Right cardiac atrium (tissue), 5 donors: ENCODE results near the gene MKNK1. TPM values are rescaled to one million over a fixed set of nuclear protein-coding genes. Genes with fewer than 3 reads are reported as not detected.

ENCODE experiments used
- ATAC-seq, 2 donors: fragments of 200-7000 bp; cut with Tn5 transposase; one replicate each; pipeline versions ENCODE4 v1.8.0 to v1.9.1; 2020; ENCODE audit warnings: moderate library complexity in 2 of 2, mild to moderate bottlenecking in 1 of 2
- DNase-seq, 3 donors: peaks; one replicate each; pipeline ENCODE4 v3.0.0-alpha.2; 2020
- H3K27ac ChIP-seq: one replicate; pipeline ENCODE4 v1.5.1; 2013; ENCODE audit warnings: mild to moderate bottlenecking, low read length, control low read depth, moderate library complexity
- H3K27me3 ChIP-seq: one replicate; pipeline ENCODE4 v1.6.1; 2013; ENCODE audit not compliant: control insufficient read depth, insufficient read depth
- H3K4me1 ChIP-seq: one replicate; pipeline ENCODE4 v1.6.1; 2013; ENCODE audit warnings: low read length; ENCODE audit not compliant: control insufficient read depth, insufficient read depth
- H3K4me3 ChIP-seq: one replicate; pipeline ENCODE4 v1.5.1; 2013; ENCODE audit warnings: low read length, control low read depth
- H3K9me3 ChIP-seq: one replicate; pipeline ENCODE4 v1.6.1; 2013; ENCODE audit warnings: low read length; ENCODE audit not compliant: control insufficient read depth
- WGBS: extraction: QIAGEN DNeasy Blood & Tissue Kit; methylation state at CpG from one replicate; pipeline ENCODE4 v1.1.7; 2013; 5-methylcytosine and 5-hydroxymethylcytosine counted together
- intact Hi-C, 4 donors: fragments of 100-400 bp; cut with DNase I; formaldehyde crosslinking; loops; one replicate each; pipeline versions ENCODE4 v1.11.0 to v1.14.0; 2022 to 2023
- polyA plus RNA-seq: library from polyadenylated mRNA; stranded (reverse); fragments of 200-250 nt; gene quantifications from one replicate; pipeline ENCODE4 v1.2.3, GENCODE V29; 2013
- total RNA-seq, 4 donors: library from RNA; stranded (reverse); fragmentation: NEBNext Ultra II Directional; extraction: Animal tissue kit (Norgen Biotek cat#: 25700); gene quantifications; one replicate each; pipeline ENCODE4 v1.2.1, GENCODE V29; 2021
- donor health status: healthy with polysubstance abuse.
- donor health status: DM: no; HTN: yes; CAD: no.
- donor health status: DM: no; HTN: no; CAD: no.
- donor health status: DM: no; HTN: yes; CAD: no; lungs with severe emphysema.
- donor health status: DM: yes; HTN: yes; CAD: no.

Gene MKNK1
- total and polyA plus RNA-seq, 5 donors = 27.8 to 46.9 (median 43.1) TPM

GRCh38 chr1:46557403-46557802 lies 46.7 kb downstream of the MKNK1 start:
- H3K4me3 ChIP-seq = no peak overlapping the region
- DNase-seq = no peak
- H3K27me3 ChIP-seq = no peaks in the 10 kb centered on the region
- 73% methylated on average over 5 of the region's 5 CpGs for WGBS
- no peaks in the 10 kb centered on the region for H3K9me3 ChIP-seq
- H3K27ac ChIP-seq = no peak overlapping the region
- no peaks in the 10 kb centered on the region for H3K4me1 ChIP-seq
- intact Hi-C loops = loop anchor here in 1 of 4 donors (10.0 kb wide), 1 partner anchor 157 kb away; the partner anchor contains the start of gene EFCAB14
- no peak for ATAC-seq

- H3K4me3 ChIP-seq = no peak overlapping the region
- H3K27ac ChIP-seq = no peak overlapping the region
- H3K4me1 ChIP-seq = no peaks in the 10 kb centered on the region
- 72% methylated on average over 3 of the region's 3 CpGs for WGBS
- ATAC-seq = peak in 1 of 2 donors; percentile 53
- no peak for DNase-seq
- H3K27me3 ChIP-seq = no peaks in the 10 kb centered on the region
- intact Hi-C loops = loop anchor here in 1 of 4 donors (10.0 kb wide), 1 partner anchor 158 kb away; the partner anchor contains the start of gene EFCAB14
- H3K9me3 ChIP-seq = no peaks in the 10 kb centered on the region
These were observed 47.2 kb downstream of the MKNK1 start for GRCh38 chr1:46556822-46557221.

GRCh38 chr1:46555826-46556619 lies 48.0 kb downstream of the MKNK1 start:
- Histone ChIP-seq H3K4me1 (no peaks in the 10 kb centered on the region), H3K4me3 (no peak overlapping the region), H3K9me3 (no peaks in the 10 kb centered on the region), H3K27ac (no peak overlapping the region), H3K27me3 (no peaks in the 10 kb centered on the region)
- 76% methylated on average over 7 of the region's 7 CpGs for WGBS
- intact Hi-C loops = loop anchor here in 1 of 4 donors (10.0 kb wide), 1 partner anchor 159 kb away; the partner anchor contains the start of gene EFCAB14
- ATAC-seq = no peak
- DNase-seq = no peak

GRCh38 chr1:46554597-46555381 lies 49.3 kb downstream of the MKNK1 start:
- Histone ChIP-seq H3K27ac (no peak overlapping the region), H3K4me1 (no peaks in the 10 kb centered on the region), H3K9me3 (no peaks in the 10 kb centered on the region), H3K27me3 (no peaks in the 10 kb centered on the region), H3K4me3 (no peak overlapping the region)
- intact Hi-C loops = loop anchor here in 1 of 4 donors (10.0 kb wide), 1 partner anchor 160 kb away; the partner anchor contains the start of gene EFCAB14
- no peak for DNase-seq
- no peak for ATAC-seq
- 81% methylated on average over 12 of the region's 12 CpGs for WGBS

GRCh38 chr1:46554236-46554596 lies 49.9 kb downstream of the MKNK1 start:
- H3K27ac ChIP-seq = no peak overlapping the region
- ATAC-seq (no peak), DNase-seq (no peak)
- no peaks in the 10 kb centered on the region for H3K4me1 ChIP-seq
- H3K9me3 ChIP-seq = no peaks in the 10 kb centered on the region
- WGBS = 91% methylated on average over 6 of the region's 6 CpGs
- intact Hi-C loops = loop anchor here in 1 of 4 donors (10.0 kb wide), 1 partner anchor 161 kb away; the partner anchor contains the start of gene EFCAB14
- no peaks in the 10 kb centered on the region for H3K27me3 ChIP-seq
- H3K4me3 ChIP-seq = no peak overlapping the region

- WGBS = 89% methylated on average over 3 of the region's 3 CpGs
- DNase-seq = no peak
- Histone ChIP-seq H3K9me3 (no peaks in the 10 kb centered on the region), H3K4me1 (no peaks in the 10 kb centered on the region), H3K27me3 (no peaks in the 10 kb centered on the region), H3K4me3 (no peak overlapping the region), H3K27ac (no peak overlapping the region)
- ATAC-seq = no peak
- intact Hi-C loops = loop anchor here in 1 of 4 donors (10.0 kb wide), 1 partner anchor 161 kb away; the partner anchor contains the start of gene EFCAB14
These were observed 50.6 kb downstream of the MKNK1 start for GRCh38 chr1:46553506-46553905.

- Histone ChIP-seq H3K27ac (no peak overlapping the region), H3K4me3 (no peak overlapping the region), H3K4me1 (no peaks in the 10 kb centered on the region), H3K27me3 (no peaks in the 10 kb centered on the region), H3K9me3 (no peaks in the 10 kb centered on the region)
- ATAC-seq (no peak), DNase-seq (no peak)
- intact Hi-C loops = loop anchor here in 1 of 4 donors (10.0 kb wide), 1 partner anchor 162 kb away; the partner anchor contains the start of gene EFCAB14
- 93% methylated on average over 10 of the region's 10 CpGs for WGBS
These were observed 51.5 kb downstream of the MKNK1 start for GRCh38 chr1:46552357-46553237.

- WGBS = 67% methylated on average over 6 of the region's 6 CpGs
- intact Hi-C loops = loop anchor here in 1 of 4 donors (10.0 kb wide), 1 partner anchor 163 kb away; the partner anchor contains the start of gene EFCAB14
These were observed 52.4 kb downstream of the MKNK1 start, which contains the start of gene KNCN for GRCh38 chr1:46551597-46552095. TSS of gene KNCN (minus strand) at chr1:46551647. CDS start at chr1:46551215, 432 bp downstream.

GRCh38 chr1:46550751-46551231 lies 53.3 kb downstream of the MKNK1 start:
- WGBS = 49% methylated on average over 17 of the region's 17 CpGs
- H3K4me3 ChIP-seq = no peak overlapping the region

More at GRCh38 chr1:46551597-46552095, 52.4 kb downstream of the MKNK1 start, which contains the start of gene KNCN:
- H3K27ac ChIP-seq = no peak within 1 kb of the TSS
- ATAC-seq (no peak), DNase-seq (no peak)
- no peaks in the 10 kb centered on the region for H3K27me3 ChIP-seq
- H3K4me1 ChIP-seq = no peaks in the 10 kb centered on the region
- H3K4me3 ChIP-seq = no peak within 1 kb of the TSS
- no peaks in the 10 kb centered on the region for H3K9me3 ChIP-seq

More at GRCh38 chr1:46550751-46551231, 53.3 kb downstream of the MKNK1 start:
- intact Hi-C loops = loop anchor here in 1 of 4 donors (10.0 kb wide), 1 partner anchor 164 kb away; the partner anchor contains the start of gene EFCAB14
- no peaks in the 10 kb centered on the region for H3K27me3 ChIP-seq
- DNase-seq (peak in 1 of 3 donors; percentile 52), ATAC-seq (no peak)
- no peaks in the 10 kb centered on the region for H3K9me3 ChIP-seq
- H3K4me1 ChIP-seq = no peaks in the 10 kb centered on the region
- no peak overlapping the region for H3K27ac ChIP-seq
